Fibroblast of lung (primary cell): ENCODE measurements around the gene CTDP1.

Source experiments
- EZH2 ChIP-seq: IDR thresholded peaks from 2 replicates; pipeline ENCODE4 v1.5.1; 2012; ENCODE audit warnings: low read length, control low read depth, mild to moderate bottlenecking; ENCODE audit errors: missing control alignments
- TF ChIP-seq, protein P1 (sequence below), 2 donors: IDR thresholded peaks in 1 of 2; conservative IDR thresholded peaks in 1 of 2; 1 replicate in 1 of 2; 2 replicates in 1 of 2; pipeline ENCODE4 v1.5.1; 2011 to 2012; ENCODE audit warnings: low read length in 2 of 2, control low read depth in 1 of 2, inconsistent platforms in 1 of 2, low read depth in 1 of 2, mild to moderate bottlenecking in 1 of 2

DNA sequence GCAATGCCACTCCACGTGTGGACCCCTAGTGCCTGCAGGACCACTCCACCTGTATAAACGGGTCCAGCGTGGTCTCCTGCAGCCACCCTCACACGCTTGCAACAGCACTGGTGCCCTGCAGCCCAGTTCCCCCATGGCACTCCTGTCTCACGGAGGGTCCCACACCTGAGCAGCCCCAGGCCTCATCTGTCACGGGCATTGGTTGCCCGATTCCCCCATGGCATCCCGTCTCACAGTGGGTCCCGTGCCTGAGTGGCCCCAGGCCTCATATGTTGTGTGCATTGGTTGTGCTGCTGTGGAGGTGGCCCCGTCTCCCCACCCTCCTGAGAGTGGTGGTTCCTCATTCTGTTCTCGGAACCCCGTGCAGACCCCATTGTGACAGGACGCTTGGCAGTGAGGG, 43.4 kb downstream of the CTDP1 start:
- TF ChIP-seq, protein P1, sequence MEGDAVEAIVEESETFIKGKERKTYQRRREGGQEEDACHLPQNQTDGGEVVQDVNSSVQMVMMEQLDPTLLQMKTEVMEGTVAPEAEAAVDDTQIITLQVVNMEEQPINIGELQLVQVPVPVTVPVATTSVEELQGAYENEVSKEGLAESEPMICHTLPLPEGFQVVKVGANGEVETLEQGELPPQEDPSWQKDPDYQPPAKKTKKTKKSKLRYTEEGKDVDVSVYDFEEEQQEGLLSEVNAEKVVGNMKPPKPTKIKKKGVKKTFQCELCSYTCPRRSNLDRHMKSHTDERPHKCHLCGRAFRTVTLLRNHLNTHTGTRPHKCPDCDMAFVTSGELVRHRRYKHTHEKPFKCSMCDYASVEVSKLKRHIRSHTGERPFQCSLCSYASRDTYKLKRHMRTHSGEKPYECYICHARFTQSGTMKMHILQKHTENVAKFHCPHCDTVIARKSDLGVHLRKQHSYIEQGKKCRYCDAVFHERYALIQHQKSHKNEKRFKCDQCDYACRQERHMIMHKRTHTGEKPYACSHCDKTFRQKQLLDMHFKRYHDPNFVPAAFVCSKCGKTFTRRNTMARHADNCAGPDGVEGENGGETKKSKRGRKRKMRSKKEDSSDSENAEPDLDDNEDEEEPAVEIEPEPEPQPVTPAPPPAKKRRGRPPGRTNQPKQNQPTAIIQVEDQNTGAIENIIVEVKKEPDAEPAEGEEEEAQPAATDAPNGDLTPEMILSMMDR (conservative IDR thresholded peaks at IDR 0.05 in 1 of 2, IDR thresholded peaks at IDR 0.05 in 1 of 2; ENCODE audit: low read depth in 1 of 2, low read length in 2 of 2) = no peak
- no peak for TF ChIP-seq EZH2
